ENCODE data around the gene UBA52. TPM values are rescaled to one million over a fixed set of nuclear protein-coding genes. Genes with fewer than 3 reads are reported as not detected.

Gene UBA52
- total and polyA plus RNA-seq, 2 experiments from 2014 or later, result 470 to 561 TPM

DNA sequence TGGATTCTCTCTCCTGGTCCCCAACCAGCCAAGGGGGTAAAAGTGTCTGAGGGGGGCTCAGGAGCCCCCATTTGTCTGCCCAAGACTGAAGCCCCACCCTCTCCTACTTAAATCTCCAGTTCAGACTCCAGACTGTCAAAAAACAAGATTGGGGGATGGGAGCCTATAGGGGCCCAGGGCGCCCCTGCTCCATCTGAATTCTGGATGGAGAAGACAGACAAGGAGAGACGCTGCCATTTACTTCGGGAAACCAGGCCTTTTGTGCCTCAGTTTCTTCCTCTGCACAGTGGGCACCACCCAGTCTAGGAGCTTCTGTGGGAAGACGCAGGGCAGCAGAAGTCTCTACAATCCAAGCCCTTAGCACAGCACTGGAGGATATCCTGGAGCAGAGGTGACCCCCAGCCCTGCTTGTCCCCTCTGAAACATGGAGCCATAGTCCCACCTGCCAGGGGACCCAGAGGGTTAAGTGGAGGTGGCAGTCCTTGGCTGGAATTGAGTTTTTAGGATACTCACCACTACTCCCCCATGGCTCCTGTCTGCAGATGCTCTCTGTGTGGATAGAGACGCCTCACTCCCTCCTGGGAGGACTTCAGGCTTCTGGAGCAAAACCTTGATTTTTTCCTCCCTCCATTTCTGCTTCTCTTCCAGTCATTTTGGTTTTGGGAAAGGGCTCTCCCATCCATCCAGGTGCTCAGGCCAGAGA, 36.6 kb downstream of the UBA52 start:
- Histone ChIP-seq H3K36me3 (replicated peaks; ENCODE audit: insufficient read depth, low read depth) (no peaks in the 10 kb centered on the region), H3K4me1 (ENCODE audit: insufficient read depth) (peaks cover 47% of the 10 kb centered on the region), H3K27ac (no peak overlapping the region), H3K9me2 (replicated peaks; ENCODE audit: insufficient read depth) (no peaks in the 10 kb centered on the region), H3K4me3 (no peak overlapping the region), H3K4me2 (peak overlapping the region; percentile 71), H3K27me3 (peaks cover 89% of the 10 kb centered on the region), H3K9me3 (ENCODE audit: low read depth) (no peaks in the 10 kb centered on the region), H2AFZ (no peak overlapping the region), H4K20me1 (ENCODE audit: insufficient read depth, poor library complexity, severe bottlenecking) (no peaks in the 10 kb centered on the region), H3K79me2 (no peaks in the 10 kb centered on the region)
- 51% methylated on average over 5 of the region's 5 CpGs for WGBS (ENCODE audit: low lambda C conversion rate, missing lambda C conversion rate)
- TF ChIP-seq, protein P1, sequence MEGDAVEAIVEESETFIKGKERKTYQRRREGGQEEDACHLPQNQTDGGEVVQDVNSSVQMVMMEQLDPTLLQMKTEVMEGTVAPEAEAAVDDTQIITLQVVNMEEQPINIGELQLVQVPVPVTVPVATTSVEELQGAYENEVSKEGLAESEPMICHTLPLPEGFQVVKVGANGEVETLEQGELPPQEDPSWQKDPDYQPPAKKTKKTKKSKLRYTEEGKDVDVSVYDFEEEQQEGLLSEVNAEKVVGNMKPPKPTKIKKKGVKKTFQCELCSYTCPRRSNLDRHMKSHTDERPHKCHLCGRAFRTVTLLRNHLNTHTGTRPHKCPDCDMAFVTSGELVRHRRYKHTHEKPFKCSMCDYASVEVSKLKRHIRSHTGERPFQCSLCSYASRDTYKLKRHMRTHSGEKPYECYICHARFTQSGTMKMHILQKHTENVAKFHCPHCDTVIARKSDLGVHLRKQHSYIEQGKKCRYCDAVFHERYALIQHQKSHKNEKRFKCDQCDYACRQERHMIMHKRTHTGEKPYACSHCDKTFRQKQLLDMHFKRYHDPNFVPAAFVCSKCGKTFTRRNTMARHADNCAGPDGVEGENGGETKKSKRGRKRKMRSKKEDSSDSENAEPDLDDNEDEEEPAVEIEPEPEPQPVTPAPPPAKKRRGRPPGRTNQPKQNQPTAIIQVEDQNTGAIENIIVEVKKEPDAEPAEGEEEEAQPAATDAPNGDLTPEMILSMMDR (IDR thresholded peaks at IDR 0.05; ENCODE audit: poor library complexity), result no peak
- TF ChIP-seq EZH2 (IDR thresholded peaks at IDR 0.05; ENCODE audit: borderline replicate concordance), result no peak
- no peak for TF ChIP-seq EZH2phosphoT487 (IDR thresholded peaks at IDR 0.05; ENCODE audit: low read depth, severe bottlenecking, unreplicated experiment)
- no peak for DNase-seq (ENCODE audit: low spot score)

DNA sequence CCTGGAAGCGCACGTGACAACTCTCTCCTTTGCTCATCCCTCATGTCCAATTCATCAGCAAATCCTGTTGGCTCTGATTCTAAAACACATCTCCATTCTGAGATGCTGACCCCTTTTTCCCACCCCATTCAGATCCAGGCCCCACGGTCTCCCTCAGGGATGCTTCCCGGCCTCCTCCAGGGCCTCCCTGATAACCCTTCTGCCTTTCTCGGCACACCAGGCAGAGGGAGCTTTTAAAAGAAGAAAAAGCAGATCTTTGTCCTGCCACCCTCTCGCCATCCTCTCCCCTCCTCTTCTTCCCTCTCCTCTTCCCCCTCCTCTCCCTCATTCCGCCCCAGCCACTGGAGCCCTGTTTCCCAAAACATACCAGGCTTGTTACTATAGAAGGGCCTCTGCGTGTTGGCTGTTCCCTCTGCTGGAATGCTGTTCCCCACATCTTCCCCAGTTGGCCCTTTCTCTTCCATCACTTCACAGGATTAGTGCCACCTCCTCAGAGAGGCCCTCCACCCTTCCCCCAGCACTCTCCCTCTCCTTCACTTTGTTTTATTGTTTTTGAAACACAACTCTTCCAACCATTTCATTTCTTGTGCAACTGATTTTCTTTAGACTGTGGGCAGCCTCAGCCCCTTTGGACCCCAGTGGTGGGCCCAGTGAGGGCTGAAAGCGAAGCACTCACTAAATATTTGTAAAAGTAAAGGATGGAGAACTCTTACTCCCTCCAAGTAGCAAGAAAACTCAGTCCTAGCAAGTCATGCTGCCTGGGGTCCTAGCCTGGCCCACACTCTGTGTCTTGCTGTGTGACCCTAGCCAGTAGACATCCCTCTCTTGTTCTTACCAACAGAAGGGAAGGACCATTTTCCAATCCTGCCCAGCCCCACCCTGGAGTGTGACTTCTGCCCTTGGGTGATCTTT, 37.4 kb downstream of the UBA52 start:
- H3K4me1 ChIP-seq (ENCODE audit: insufficient read depth), result peaks cover 40% of the 10 kb centered on the region
- DNase-seq (ENCODE audit: low spot score), result no peak

DNA sequence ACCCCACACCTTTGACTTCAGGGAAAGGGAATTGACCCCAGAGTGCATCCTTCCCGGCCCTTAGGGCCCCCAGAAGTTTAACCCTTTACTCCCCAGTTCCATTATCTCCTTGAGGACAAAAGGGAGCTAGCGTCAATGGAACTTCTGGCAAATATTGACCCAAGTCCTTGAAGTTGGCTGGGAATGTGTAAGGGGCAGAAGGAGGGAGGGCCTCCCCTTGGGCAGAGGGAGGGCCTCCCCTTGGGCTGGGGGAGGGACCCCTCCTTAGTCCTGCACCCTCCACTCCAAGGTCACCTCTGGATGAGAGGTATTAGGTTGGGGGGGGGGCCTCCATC, 38.0 kb downstream of the UBA52 start:
- Histone ChIP-seq H3K27ac (no peak overlapping the region), H3K4me1 (ENCODE audit: insufficient read depth) (peaks cover 40% of the 10 kb centered on the region), H3K4me2 (no peak overlapping the region), H3K27me3 (peaks cover 90% of the 10 kb centered on the region), H3K9me3 (ENCODE audit: low read depth) (no peaks in the 10 kb centered on the region), H3K4me3 (no peak overlapping the region), H2AFZ (no peak overlapping the region), H3K79me2 (no peaks in the 10 kb centered on the region), H4K20me1 (ENCODE audit: insufficient read depth, poor library complexity, severe bottlenecking) (no peaks in the 10 kb centered on the region), H3K9me2 (replicated peaks; ENCODE audit: insufficient read depth) (no peaks in the 10 kb centered on the region), H3K36me3 (replicated peaks; ENCODE audit: insufficient read depth, low read depth) (no peaks in the 10 kb centered on the region)
- WGBS (ENCODE audit: low lambda C conversion rate, missing lambda C conversion rate), result 34% methylated on average over 2 of the region's 2 CpGs
- no peak for TF ChIP-seq EZH2phosphoT487 (IDR thresholded peaks at IDR 0.05; ENCODE audit: low read depth, severe bottlenecking, unreplicated experiment)
- TF ChIP-seq EZH2 (IDR thresholded peaks at IDR 0.05; ENCODE audit: borderline replicate concordance), result no peak
- TF ChIP-seq, protein P1 (IDR thresholded peaks at IDR 0.05; ENCODE audit: poor library complexity), result no peak
- no peak for DNase-seq (ENCODE audit: low spot score)

More for the DNA sequence above, 37.4 kb downstream of the UBA52 start:
- H3K9me3 ChIP-seq (ENCODE audit: low read depth), result no peaks in the 10 kb centered on the region
- WGBS (ENCODE audit: low lambda C conversion rate, missing lambda C conversion rate), result 57% methylated on average over 9 of the region's 9 CpGs
- H3K27me3 ChIP-seq, result peaks cover 90% of the 10 kb centered on the region
- TF ChIP-seq EZH2 (IDR thresholded peaks at IDR 0.05; ENCODE audit: borderline replicate concordance), result peak; percentile 19
- TF ChIP-seq, protein P1 (IDR thresholded peaks at IDR 0.05; ENCODE audit: poor library complexity), result no peak
- H3K4me3 ChIP-seq, result no peak overlapping the region
- H3K27ac ChIP-seq, result no peak overlapping the region
- H3K4me2 ChIP-seq, result no peak overlapping the region
- no peaks in the 10 kb centered on the region for H4K20me1 ChIP-seq (ENCODE audit: insufficient read depth, poor library complexity, severe bottlenecking)
- no peak overlapping the region for H2AFZ ChIP-seq
- no peaks in the 10 kb centered on the region for H3K36me3 ChIP-seq (replicated peaks; ENCODE audit: insufficient read depth, low read depth)
- H3K79me2 ChIP-seq, result no peaks in the 10 kb centered on the region
- no peaks in the 10 kb centered on the region for H3K9me2 ChIP-seq (replicated peaks; ENCODE audit: insufficient read depth)

All from hepatocyte (in vitro differentiated cells).